ENCODE data around the gene MID1IP1.

The MID1IP1 gene

GRCh38 chrX:38817004-38817703 is 15.9 kb downstream of the MID1IP1 start:
- DNase-seq, result no peak

GRCh38 chrX:38819163-38819562 is 17.9 kb downstream of the MID1IP1 start:
- DNase-seq, result no peak

- no peak for DNase-seq
These were observed 18.4 kb downstream of the MID1IP1 start for GRCh38 chrX:38819709-38820108.

DNA sequence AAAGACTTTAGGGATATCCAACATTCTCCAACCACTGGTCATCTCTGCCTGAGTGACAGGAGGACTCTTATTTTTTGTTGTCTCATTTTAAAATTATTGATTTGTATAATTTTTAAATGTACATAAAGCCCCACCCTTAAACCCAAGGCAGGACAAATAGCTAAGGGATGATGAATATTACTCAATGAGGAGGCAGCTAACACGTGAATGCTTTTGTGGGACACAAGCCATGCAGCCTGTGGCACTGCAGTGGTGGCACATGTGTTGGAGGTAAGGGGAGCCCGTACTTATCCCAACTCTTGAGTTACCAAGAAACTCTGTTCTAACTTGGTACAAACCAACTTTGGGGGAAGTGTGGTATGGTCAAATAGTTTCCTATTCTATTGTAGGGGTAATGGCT is 19.5 kb downstream of the MID1IP1 start:
- no peak for DNase-seq

DNA sequence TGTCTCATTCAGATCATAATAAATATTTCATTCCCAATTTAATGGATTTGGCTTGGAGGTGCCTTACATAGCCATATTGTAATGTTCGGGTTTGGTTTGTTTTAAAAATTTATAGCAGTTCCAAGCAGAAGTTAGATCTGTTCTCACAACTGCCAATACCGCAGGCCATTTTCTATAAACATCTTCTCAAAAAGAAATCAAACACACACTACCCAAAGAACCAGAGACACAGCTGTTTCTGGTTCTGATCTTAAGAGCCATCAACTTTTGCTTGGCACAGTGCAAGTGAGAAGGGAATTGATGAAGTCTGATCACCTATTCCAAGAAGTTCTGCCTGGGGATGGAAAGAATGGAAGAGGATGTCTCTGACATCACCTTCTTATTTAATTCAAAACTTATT is 22.9 kb downstream of the MID1IP1 start:
- no peak for DNase-seq

DNA sequence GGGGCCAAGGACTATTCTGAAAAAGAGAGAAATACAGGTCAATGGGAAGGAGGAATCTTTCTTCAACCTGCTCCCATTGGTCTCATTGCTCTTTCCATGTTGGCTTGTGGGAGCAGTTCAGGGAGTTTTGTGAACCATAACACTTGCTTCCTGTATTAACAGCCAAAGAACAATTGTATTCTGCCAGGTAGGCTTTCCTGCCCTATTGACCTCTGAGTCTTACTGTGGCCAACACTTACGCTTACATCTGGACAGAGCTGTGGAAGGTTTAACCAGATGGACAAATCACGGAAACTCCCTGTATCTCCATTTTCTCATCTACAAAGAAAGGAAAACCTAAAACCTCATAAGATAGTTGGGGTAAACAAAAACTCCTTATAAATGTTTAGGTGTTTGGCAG is 30.7 kb downstream of the MID1IP1 start:
- DNase-seq, result no peak

- DNase-seq, result no peak
These were observed 36.1 kb downstream of the MID1IP1 start for GRCh38 chrX:38837389-38837788.

GRCh38 chrX:38839277-38839676 is 38.0 kb downstream of the MID1IP1 start:
- DNase-seq, result no peak

DNA sequence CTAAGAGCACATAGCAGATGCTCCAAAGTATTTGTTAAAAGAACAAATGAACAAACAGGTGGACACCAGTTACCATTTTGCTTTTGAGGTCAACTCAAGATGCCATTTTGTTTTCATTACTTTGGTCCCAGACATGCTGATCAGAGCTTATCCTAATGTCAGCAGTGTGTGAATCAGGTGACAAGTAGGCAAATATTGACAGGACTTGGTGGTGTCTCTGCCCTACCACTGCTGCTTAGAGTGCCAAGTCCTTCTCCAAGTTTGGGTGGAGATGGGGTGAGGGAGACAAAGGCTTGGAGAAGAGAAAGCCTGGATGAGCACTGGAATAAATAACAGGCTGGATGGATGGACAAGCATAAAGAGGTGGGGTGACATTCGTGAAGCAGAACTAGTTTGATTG is 38.7 kb downstream of the MID1IP1 start:
- no peak for DNase-seq

GRCh38 chrX:38841750-38842149 is 40.5 kb downstream of the MID1IP1 start:
- DNase-seq, result no peak

- DNase-seq, result no peak
These were observed 44.2 kb downstream of the MID1IP1 start for GRCh38 chrX:38845426-38845825.

DNA sequence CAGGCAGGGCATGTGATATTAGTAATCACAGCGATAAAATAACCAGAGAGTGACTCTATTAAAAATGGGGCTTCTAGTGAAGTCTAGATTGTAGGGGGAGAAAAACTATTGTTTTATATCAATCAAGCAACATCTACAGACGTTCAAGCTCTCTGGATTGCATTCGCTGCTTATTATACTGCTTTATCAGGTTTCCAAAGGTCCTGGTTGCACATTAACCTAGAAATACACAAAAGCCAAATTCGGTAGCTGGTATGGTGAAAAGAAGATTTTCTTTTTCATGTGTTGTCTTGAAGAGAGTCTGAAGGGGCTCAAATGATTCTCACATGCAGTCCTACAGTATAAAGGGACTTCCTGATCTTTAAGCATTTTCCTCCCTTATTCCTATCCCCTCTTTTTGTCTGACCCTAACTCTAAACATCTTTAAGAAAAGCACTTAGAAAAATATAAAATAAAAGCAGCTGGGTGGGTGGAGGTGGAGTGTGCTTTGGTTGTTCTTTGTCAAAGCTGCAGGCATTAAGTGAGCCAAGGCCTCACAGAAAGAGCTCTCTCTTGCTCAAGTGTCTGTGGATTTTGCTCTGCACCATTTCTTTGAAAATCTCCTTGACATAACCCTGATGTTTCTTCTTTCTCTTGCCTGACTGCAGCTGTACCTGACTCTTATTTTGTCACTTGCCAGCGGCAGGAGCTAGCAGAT is 46.1 kb downstream of the MID1IP1 start:
- no peak for DNase-seq

- DNase-seq, result no peak
These were observed 46.6 kb downstream of the MID1IP1 start for GRCh38 chrX:38847903-38848230.

DNA sequence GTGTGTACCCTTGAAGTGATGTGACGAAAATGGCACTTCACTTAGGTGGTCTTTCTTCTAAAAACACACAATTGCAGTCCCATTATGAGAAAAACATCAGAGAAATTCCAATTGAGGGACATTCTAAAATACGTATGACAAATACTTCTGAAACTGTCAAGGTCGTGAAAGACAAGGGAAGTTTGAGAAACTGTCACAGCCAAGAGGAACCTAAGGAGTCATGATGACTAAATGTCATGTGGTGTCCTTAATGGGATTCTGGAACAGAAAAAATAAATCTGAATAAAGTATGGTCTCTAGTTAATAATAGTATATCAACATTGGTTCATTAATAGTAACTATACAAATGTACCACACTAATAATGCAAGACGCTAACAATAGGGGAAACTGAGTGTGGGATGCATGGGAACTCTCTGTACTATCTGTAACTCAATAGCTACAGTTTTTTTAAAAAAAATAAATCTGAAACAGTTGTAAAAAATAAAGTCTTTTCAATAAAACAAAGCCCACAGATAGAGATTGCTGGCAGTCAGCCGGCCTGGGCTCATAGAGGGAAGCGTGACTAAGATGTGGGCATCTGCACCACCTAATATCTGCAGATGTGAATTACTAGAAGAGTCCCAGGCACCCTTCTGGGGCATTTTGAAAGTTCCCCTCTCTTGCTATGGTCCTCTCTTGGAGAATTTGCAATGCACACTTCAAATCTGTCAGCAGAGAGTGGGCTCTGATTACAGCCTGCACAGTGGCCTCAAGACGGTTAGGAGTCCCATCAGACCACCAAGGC is 47.6 kb downstream of the MID1IP1 start:
- DNase-seq, result no peak

DNA sequence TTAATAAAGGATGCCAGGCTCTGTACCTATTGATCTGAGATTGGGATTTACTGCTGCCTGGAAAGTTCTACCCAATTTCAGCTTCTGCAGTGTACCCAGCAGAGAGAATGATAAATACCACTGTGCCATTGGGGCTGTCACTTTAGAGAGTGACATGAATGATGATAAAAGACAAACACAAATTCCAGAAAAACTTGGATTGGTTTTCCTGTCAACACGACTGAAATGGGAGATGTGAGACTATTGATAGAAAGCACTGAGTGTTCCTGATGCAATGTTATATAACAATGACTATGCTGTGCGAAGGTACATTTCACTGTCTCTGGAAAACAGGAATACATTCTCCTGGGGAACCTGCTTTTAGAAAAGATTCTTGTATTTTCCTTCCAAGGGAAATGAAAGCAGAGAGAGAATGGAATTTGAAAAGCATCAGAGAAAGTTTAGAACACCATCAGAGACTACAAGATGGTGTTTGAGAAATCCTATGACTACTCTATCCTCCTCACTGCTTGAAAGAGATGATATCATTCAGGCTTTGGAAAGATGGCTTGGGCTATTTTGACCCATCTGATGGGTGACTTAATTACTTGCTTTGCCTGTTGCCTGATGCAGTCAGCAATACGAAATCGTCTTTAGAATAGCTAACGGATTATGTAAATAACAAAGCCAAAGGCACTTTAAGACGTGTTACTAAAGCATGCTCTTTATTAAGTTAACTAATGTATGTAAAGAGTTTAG is 49.7 kb downstream of the MID1IP1 start:
- DNase-seq, result no peak

- no peak for DNase-seq
These were observed 53.0 kb downstream of the MID1IP1 start for GRCh38 chrX:38854305-38854704.

Measured in activated CD4-positive, alpha-beta T cell treated with anti-CD3 and anti-CD28 coated beads for 4 hours (primary cell).